Measurements from ENCODE around the gene HERC6. TPM values are rescaled to one million over a fixed set of nuclear protein-coding genes. Genes with fewer than 3 reads are reported as not detected.
A peak's percentile ranks its signal among the peaks of the same experiment; 100 is the strongest.

HERC6 gene
- total and polyA plus RNA-seq, 3 donors from 2014 or later, result 8.8 to 18.8 (median 16.6) TPM

- intact Hi-C loops (cut with DNase I; ENCODE audit: low total_unique reads), result loop anchor here (10.0 kb wide), 3 partner anchors 83 to 243 kb away; partner anchors contain the start of genes HERC6 and PPM1K
- H3K27me3 ChIP-seq, result no peaks in the 10 kb centered on the region
- DNase-seq, result peak; percentile 67
- H3K36me3 ChIP-seq (ENCODE audit: low read depth, missing control alignments), result no peaks in the 10 kb centered on the region
- no peaks in the 10 kb centered on the region for H3K9me3 ChIP-seq
- H3K27ac ChIP-seq, result peak overlapping the region; percentile 87 to 89
- 3% methylated on average over 15 to 39 of the region's 75 CpGs for WGBS, 2 donors
- H3K4me3 ChIP-seq, result peak overlapping the region; percentile 80 to 97
- TF ChIP-seq POLR2A (IDR thresholded peaks at IDR 0.05) (no peak), CTCF (IDR thresholded peaks at IDR 0.05) (no peak)
- H3K4me1 ChIP-seq, result no peaks in the 10 kb centered on the region
These were observed 78.9 kb downstream of the HERC6 start for GRCh38 chr4:88457307-88458103.

- Histone ChIP-seq H3K4me3 (peak overlapping the region; percentile 80 to 97), H3K27me3 (no peaks in the 10 kb centered on the region), H3K27ac (peak overlapping the region; percentile 87 to 89), H3K36me3 (ENCODE audit: low read depth, missing control alignments) (no peaks in the 10 kb centered on the region), H3K9me3 (no peaks in the 10 kb centered on the region), H3K4me1 (no peaks in the 10 kb centered on the region)
- intact Hi-C loops (cut with DNase I; ENCODE audit: low total_unique reads), result loop anchor here (10.0 kb wide), 3 partner anchors 83 to 243 kb away; partner anchors contain the start of genes HERC6 and PPM1K
- 16 to 19% methylated on average over 7 of the region's 7 CpGs for WGBS, 2 donors
- TF ChIP-seq CTCF (IDR thresholded peaks at IDR 0.05), result no peak
- no peak for TF ChIP-seq POLR2A (IDR thresholded peaks at IDR 0.05)
- DNase-seq, result no peak
These were observed 79.6 kb downstream of the HERC6 start for GRCh38 chr4:88458104-88458740.

- no peak overlapping the region for H3K27ac ChIP-seq
- DNase-seq, result no peak
- H3K27me3 ChIP-seq, result no peaks in the 10 kb centered on the region
- intact Hi-C loops (cut with DNase I; ENCODE audit: low total_unique reads), result no loop called here
- no peaks in the 10 kb centered on the region for H3K36me3 ChIP-seq (ENCODE audit: low read depth, missing control alignments)
- WGBS, 2 donors, result 86 to 98% methylated on average over 1 of the region's 1 CpG
- H3K9me3 ChIP-seq, result no peaks in the 10 kb centered on the region
- H3K4me3 ChIP-seq, result no peak overlapping the region
- TF ChIP-seq POLR2A (IDR thresholded peaks at IDR 0.05) (no peak), CTCF (IDR thresholded peaks at IDR 0.05) (no peak)
- no peaks in the 10 kb centered on the region for H3K4me1 ChIP-seq
These were observed 87.1 kb downstream of the HERC6 start for GRCh38 chr4:88465653-88466192.

- intact Hi-C loops (cut with DNase I; ENCODE audit: low total_unique reads), result no loop called here
These were observed 88.7 kb downstream of the HERC6 start for GRCh38 chr4:88467392-88467791.

More at GRCh38 chr4:88467392-88467791, 88.7 kb downstream of the HERC6 start:
- Histone ChIP-seq H3K9me3 (no peaks in the 10 kb centered on the region), H3K27me3 (no peaks in the 10 kb centered on the region), H3K4me1 (no peaks in the 10 kb centered on the region), H3K36me3 (ENCODE audit: low read depth, missing control alignments) (no peaks in the 10 kb centered on the region), H3K4me3 (no peak overlapping the region), H3K27ac (no peak overlapping the region)
- DNase-seq, result no peak
- TF ChIP-seq CTCF (IDR thresholded peaks at IDR 0.05) (no peak), POLR2A (IDR thresholded peaks at IDR 0.05) (no peak)
- WGBS, 2 donors, result 83 to 85% methylated on average over 2 of the region's 2 CpGs

Data from testis (tissue), 3 donors.